AG09309 (cell line): ENCODE measurements around the gene MAGI2.

Source experiments
- DNase-seq: peaks from one replicate; pipeline ENCODE4 v3.0.0-alpha.2; 2010; ENCODE audit warnings: low read depth
- H3K4me3 ChIP-seq: 2 replicates; pipeline ENCODE4 v1.5.1; 2011; ENCODE audit warnings: mild to moderate bottlenecking, low read depth, low read length, moderate library complexity; ENCODE audit not compliant: control insufficient read depth
- CTCF ChIP-seq: IDR thresholded peaks from 2 replicates; pipeline ENCODE4 v1.5.1; 2011; ENCODE audit warnings: mild to moderate bottlenecking, low read depth, low read length, inconsistent platforms; ENCODE audit not compliant: insufficient read depth, control insufficient read depth; ENCODE audit errors: missing control alignments

Gene MAGI2

DNA sequence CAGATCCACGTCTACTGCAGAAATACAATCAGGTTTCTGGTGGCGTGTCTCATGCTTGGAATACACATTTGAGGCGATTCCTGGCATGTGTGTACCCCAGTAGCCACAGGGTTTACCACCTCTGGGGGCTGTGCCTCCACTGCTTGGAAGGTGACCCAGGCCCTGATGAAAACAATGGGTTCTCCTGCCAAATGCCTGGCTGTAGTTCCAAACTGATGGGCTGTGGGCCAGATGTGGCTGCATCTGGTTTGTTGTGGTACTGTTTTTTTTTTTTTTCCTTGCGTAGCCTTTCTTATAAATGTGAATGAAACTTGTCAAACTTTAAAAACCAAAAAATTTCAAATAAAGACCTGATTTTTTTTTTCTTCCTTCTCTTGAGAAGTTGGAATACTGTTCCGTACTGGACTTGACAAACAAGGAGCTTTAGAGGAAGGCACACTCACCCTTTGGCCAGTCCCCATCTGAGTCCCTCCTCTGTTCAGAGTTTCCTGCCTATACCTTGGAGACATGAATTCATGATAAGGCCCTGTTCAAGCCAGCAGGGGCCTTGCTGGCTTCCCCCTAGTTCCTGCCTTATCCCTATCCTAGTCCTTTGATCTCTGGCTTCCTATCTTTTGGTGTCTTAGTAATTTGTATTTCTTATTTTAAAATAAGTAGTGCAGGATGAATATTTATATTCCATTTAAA lies 1437.8 kb downstream of the MAGI2 start:
- H3K4me3 ChIP-seq: no peak overlapping the region
- DNase-seq: no peak
- TF ChIP-seq CTCF: no peak

DNA sequence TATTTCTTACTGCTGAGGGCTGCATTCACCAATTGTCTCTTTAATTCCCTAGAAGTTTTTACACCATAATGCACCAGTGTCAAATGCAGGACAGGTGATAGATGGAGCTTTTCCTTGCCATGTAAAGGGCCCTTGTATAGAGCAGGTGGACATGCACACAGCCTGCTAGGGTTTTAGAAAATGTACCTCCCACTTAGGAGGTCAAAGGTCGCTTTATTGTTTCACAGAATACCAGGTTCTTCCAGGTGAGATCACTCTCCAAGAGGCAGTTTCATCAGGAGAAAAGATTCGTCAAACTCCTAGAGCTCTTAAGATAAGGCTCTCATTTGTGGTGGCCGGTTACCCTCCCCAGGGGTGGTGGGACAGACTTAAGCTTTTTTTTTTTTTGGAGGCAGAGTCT lies 1439.1 kb downstream of the MAGI2 start:
- no peak overlapping the region for H3K4me3 ChIP-seq
- TF ChIP-seq CTCF: no peak
- no peak for DNase-seq

GRCh38 chr7:78013386-78013785 lies 1440.1 kb downstream of the MAGI2 start:
- DNase-seq: no peak
- no peak overlapping the region for H3K4me3 ChIP-seq
- no peak for TF ChIP-seq CTCF

GRCh38 chr7:78011642-78012041 lies 1441.8 kb downstream of the MAGI2 start:
- TF ChIP-seq CTCF: no peak
- no peak for DNase-seq
- no peak overlapping the region for H3K4me3 ChIP-seq

- no peak overlapping the region for H3K4me3 ChIP-seq
- TF ChIP-seq CTCF: no peak
- no peak for DNase-seq
Measured at GRCh38 chr7:78007231-78007630, 1446.2 kb downstream of the MAGI2 start.

DNA sequence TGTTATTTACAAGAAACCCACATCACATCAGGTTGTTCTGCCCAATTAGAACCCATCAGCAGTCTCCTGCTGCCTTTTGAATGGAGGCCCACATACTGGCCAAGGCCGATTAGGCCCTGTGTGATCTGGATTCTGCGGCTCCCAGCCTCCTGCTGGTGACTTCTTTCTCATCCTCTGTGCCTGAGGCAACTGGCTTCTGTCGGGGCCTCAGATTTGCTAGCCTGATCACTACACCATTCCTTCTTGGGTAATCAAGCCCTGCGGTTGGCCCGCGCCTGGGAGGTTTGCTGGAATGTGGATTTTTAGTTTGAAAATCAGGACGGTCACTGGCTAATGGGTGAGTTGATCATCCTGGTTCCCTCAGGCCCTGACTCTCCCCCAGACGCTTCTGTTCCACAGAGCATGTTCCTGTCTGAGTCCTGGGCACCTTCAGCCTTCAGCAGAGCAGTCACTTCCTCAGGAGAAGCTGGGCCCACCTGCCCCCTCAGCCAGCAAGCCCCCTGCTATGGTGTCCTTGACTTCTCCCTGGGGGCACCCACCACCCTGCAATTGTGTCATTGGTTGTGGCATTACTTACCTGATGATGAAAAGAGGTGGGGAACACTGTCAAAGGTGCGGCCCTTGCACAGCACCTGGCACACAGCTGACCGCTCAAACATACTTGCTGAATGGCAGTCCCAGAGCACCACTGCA lies 1447.3 kb downstream of the MAGI2 start:
- no peak overlapping the region for H3K4me3 ChIP-seq
- TF ChIP-seq CTCF: no peak
- DNase-seq: no peak
